Stimulated activated CD8-positive, alpha-beta memory T cell treated with anti-CD3 and anti-CD28 coated beads, Interleukin-12 subunit alpha, Interleukin-12 subunit beta, amount 100 ng/mL, for 1 hour (primary cell): ENCODE results near the gene NGRN.
"Not testable (repeated sequence)": the region's sequence is repeated elsewhere in the genome, so short reads cannot be mapped to it uniquely, and the experiment has no call there.

Experiments
- DNase-seq: peaks from one replicate; pipeline ENCODE4 v3.0.0-alpha.2; 2020; ENCODE audit warnings: low read depth

The NGRN gene

DNA sequence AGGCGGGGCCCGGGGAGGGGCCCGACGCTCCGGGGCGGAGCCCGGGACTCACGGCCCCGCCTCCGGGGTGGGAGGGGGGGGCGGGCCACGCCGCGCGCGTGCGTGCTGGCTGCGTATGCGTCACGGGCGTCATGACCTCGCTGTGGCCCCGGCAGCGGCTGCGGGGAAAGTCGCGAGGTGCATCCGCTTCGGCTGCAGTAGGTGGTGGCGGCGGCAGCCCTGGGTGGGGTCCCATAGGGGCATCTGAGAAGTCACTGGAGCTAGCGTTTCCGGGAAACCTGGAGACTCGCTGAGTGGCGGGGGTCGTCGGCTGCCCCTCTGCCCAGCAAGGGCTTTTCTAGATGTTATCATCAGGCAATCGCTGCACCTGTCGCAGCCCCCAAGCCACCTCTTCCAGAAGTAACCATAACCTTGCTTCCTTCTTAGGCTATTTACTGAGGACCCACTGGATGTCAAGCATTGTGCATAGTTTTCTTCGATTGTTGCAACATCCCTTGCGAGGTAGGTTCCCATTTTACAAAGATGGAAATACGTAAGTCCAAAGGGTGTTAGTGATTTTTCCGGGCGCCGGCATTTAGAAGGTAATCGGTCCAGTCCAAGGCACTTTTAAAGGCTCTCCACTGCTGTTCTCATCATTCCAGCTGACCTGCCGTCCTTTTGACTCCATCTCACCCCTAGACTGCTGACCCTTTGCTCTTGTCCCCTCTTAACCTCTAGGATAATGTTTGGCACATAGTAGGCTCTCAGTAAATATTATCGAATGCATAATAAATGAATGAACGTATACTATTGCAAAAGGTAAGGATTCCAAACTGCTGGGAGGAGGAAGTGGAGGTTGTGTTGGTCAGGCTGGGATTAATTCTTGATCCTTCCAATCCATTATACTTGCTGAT is 31.1 kb upstream of the NGRN start, which contains the start of gene GDPGP1:
Gene GDPGP1 (plus strand): TSS at position 114 of the 893 bp plus-strand sequence. CDS start 6,700 bp downstream, outside the sequence.
- no peak for DNase-seq

DNA sequence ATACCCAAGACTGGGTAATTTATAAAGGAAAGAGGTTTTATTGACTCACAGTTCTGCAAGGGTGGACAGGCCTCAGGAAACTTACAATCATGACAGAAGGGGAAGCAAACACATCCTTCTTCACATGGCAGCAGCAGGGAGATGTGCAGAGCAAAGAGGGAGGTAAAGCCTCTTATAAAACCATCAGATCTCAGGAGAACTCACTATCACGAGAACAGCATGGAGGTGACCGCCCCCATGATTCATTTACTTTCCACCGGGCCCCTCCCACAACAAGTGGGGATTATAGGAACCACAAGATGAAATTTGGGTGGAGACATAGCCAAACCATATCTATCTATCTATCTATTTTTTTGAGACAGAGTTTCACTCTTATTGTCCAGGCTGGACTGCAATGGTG is 26.1 kb upstream of the NGRN start:
- DNase-seq = no peak

DNA sequence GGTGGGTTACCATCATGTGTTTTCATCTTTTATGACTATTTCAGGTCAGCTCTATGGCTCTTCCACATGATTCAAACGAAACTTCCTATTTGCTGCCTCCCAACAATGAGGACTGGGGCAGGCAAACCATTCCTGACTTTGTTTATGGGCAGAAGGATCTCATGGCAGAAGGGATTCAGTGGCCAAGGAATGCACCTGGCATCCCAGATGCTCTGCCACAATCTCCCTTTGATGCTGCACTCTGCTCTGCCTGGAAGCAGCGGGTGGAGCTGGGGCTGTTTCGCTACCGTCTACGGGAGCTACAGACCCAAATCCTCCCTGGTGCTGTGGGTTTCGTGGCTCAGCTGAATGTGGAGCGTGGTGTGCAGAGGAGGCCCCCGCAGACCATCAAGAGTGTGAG is 24.6 kb upstream of the NGRN start:
- DNase-seq = no peak

DNA sequence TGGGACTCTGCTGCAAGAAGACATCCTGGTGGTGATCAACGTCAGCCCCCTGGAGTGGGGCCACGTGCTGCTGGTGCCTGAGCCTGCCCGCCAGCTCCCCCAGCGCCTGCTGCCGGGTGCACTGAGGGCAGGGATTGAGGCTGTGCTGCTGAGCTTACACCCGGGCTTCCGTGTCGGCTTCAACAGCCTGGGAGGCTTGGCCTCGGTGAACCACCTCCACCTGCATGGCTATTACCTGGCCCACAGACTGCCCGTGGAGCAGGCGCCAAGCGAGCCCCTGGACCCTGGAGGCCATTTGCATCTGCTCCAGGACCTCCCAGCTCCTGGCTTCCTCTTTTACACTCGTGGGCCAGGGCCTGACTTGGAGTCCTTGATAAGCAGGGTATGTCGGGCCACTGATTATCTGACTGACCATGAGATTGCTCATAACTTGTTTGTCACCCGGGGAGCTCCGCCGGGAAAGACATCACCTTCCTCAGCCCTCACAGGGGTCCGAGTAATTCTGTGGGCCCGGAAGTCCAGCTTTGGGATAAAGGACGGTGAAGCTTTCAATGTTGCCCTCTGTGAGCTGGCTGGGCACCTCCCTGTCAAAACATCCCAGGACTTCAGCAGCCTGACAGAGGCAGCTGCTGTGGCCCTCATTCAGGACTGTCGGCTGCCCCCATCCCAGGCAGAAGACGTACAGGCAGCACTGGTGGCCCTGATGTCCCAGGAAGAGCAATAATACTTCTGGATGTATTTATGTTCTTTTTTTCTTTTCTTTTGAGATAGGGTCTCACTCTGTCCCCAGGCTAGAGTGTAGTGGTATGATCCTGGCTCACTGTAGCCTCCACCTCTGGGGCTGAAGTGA is 23.9 kb upstream of the NGRN start:
- no peak for DNase-seq

DNA sequence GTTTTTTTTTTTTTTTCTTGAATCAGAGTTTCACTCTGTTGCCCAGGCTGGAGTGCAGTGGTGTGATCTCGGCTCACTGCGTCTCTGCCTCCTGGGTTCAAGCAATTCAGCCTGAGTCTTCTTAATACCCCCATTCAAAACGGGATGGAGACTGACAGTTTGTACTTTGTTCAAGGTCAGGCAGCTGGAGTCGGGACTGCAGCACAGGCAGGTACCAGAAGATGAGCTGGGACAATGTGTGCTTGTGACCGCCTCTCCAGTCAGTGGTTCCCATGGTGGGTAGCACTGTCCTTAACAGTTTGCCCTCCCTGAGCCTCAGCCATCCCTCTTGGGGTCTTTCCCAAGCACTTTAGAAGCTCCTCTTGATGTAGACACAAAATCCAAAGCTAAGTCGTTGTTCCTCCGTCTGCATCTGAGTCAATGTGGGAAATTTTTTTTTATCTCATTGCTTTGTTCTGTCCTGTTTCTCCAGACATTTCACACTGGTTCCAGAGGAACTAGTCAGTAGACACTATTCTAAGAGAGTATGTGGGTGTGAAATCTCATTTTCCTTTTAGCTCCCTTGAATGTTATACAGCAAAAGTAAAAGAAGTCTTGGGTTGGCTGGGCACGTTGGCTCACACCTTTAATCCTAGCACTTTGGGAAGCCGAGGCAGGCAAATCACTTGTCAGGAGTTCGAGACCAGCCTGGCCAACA is 21.4 kb upstream of the NGRN start:
- no peak for DNase-seq

DNA sequence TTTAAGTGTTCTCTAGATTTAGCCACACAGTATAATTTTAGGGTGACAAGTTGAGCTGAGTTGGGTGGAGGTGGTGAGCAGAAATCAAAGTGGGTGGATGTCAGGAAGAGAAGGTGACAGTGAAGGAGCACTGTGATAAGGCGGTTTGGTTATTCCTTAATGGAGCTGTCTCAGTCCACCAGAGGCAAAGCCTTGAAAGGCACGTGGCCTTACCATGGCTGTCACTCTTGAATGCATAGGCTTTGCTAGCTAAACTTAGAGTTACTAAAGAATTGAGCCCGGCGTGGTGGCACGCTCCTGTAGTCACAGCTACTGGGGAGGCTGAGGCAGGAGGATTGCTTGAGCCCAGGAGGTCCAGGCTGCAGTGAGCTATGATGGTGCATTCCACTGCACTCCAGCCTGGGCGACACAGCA is 16.7 kb upstream of the NGRN start:
- DNase-seq = no peak

DNA sequence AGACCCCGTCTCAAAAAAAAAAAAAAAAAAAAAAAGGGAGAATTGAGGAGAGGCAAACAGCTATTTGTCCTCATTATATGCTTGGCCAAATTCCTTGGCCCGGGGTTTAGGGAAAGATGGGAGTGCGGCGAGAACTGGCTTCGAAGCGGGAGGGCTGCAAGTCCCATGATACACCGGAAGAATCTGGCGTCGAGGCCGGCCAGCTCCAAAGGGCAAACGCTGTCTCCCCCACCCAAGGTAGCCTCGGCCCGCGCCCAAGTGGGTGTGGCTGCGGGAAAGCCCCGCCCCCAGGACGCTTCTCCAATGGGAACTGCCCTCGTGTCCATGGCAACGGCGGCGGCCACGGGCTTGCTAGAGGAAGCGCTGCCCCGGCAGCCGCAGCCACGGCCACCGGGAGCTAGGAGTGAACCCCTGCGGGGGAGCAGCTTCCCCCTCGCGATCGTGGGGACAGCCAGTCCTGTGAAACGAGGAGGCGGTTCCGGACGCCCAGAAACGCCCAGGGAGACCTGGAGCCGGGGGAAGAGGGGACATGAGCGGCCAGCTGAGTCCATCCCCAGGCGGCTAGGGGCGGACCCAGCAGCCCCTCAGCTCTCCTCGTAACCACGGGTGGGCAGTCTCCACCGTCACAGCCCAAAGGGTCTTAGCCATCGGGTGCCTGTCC is 16.1 kb upstream of the NGRN start, which contains the start of gene TTLL13:
Gene TTLL13 (plus strand): TSS at position 354 of the 661 bp plus-strand sequence. CDS start 1,075 bp downstream, outside the sequence.
- DNase-seq = peak; percentile 62

DNA sequence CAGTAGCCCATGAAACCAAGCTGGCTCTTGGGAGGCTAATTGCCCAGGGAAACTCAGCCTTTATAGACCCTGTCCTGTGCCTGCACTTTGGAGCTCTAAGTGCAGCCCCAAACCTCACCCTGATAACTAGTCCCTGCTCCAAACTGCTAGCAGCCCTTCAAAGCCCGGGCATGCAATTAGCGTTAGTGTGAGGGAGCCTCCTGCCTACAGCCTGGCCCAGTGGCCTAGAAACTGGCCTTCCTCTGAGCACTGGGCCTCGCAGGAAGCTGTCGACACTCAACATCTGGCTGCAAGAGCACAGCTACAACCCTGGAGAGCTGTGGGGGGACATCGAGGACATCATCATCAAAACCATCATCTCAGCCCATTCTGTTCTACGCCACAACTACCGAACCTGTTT is 7.7 kb upstream of the NGRN start:
- DNase-seq = no peak

DNA sequence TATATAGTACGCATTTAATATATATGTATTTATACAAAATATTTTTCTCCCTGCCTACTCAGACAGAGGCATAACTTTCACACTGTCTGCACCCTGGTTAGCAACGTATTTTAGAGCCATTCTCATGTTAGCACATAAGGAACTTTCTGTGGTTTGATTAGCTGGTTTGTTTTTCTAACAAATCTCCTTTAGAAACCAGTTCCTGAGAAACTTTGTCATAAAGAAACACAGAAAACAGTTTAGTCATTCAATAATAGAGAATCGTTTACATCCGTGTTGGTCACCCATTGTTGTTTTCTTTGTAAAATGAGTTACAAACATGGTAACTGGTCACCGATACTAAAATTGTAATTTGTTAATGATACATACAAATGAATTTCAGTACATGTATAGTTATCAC is 5.9 kb upstream of the NGRN start:
- no peak for DNase-seq

DNA sequence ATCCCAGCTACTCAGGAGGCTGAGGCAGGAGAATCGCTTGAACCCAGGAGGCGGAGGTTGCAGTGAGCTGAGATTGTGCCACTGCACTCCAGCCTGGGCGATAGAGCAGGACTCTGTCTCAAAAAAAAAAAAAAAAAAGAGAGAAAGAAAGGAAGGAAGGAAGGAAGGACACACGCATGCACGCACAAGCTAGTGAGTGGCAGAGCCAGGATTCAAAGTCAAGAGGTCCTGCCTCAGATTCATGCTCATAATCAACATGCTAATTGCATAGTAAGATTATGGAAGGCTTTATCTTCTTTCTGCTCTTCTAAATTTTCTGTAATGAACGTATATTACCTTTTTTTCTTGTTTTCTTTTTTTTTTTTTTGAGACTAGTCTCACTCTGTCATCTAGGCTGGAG is 4.7 kb upstream of the NGRN start:
- not testable (repeated sequence) for DNase-seq

DNA sequence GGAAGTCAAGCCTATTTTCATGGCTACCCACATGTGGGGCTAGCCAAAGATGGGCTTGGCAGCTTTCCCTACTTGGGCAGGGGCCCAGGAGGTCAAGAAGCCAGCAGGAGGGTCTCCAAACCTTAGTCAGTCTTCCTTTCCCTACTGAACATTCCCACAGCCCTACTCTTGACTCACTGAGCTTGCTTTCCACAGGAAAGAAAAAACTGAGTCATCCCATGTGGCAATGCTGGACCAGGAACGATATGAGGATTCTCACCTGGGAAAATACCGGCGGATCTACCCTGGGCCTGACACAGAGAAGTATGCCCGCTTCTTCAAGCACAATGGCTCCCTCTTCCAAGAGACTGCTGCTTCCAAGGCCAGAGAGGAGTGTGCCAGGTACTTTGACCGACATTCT is 3.7 kb upstream of the NGRN start:
- no peak for DNase-seq

DNA sequence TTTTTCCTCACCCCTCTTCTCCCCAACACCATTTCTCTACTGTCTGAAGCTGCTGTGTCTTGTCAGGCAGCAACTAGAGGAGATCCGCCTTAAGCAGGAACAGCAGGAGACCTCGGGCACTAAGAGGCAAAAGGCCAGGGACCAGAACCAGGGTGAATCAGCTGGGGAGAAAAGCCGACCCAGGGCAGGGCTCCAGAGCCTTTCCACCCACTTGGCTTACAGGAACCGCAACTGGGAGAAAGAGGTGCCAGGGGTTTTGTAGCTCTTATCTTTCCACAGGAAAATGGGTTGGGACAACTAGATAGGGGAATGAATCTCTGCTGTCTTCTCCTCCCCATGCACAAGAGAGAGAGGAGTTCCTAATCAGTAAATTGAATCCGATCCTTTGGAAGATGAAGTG is 3.0 kb upstream of the NGRN start:
- DNase-seq = no peak

DNA sequence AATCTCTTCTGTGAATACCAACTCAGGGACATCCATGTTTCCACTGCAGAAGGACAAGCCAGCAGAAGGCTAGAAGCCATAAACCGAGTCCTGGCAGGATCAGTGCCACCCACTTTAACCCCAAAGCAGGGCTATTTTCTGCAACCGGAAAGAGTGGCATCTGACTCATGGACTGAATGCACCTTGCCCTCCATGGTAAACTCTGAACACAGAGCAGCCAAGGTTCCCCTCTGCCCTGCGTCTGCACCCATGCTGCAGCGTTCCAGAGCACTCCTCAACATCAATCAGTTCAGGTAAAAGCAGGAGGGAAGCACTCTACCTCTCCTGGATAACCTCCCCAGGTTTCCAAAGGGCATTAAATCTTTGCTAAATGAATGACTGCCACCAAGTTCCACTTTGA is 801 bp upstream of the NGRN start:
- no peak for DNase-seq

DNA sequence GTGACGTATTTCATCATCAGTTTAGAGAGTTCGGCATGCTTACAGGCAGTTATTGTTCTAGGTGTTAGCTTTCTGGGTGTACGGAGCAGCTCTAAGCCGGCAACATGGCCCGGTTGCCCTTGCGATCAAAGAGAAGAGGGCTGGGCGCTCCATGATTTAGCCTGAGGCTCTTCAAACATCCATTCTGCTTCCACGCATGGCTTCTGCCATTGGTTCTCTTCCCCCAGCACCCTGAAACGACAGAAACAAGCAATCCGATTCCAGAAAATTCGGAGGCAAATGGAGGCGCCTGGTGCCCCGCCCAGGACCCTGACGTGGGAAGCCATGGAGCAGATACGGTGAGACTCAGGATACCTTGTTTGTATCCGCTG is 574 bp downstream of the NGRN start:
- no peak for DNase-seq

DNA sequence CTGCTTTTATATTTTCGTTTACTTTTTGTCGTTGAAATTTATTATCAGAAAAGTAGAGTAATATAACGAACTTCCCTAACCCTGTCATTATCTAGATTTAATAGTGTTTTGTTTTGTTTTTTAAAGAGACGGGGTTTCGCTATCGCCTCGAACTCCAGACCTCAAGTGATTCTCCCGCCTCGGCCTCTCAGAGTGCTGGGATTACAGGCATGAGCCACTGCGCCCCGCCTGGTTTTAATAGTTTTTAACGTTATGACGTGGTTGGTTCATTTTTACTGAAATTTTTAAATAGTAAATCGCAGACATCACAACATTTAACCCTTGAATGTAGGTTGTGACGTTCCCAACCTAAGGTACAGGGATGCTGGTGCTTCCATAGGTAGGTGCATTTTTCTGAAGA is 1.0 kb downstream of the NGRN start:
- no peak for DNase-seq

DNA sequence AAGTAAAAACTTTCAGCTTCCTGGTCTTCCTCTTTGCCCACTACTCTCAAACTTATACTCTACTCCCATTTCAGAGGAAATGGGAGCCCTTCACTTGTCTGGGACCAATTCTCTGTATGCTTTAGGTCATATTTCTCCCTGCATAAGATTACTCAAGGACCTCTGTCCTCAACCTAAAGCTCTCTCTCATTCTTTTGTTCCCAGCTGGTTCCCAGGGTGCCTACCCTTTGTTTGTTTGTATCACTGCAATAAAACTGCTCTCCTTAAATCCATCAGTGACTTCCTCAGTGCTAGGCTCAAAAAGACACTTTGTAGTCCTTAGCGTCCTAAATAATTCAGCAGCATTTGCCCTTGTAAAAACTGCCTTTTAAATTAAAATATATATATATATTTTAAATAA is 2.9 kb downstream of the NGRN start:
- no peak for DNase-seq

DNA sequence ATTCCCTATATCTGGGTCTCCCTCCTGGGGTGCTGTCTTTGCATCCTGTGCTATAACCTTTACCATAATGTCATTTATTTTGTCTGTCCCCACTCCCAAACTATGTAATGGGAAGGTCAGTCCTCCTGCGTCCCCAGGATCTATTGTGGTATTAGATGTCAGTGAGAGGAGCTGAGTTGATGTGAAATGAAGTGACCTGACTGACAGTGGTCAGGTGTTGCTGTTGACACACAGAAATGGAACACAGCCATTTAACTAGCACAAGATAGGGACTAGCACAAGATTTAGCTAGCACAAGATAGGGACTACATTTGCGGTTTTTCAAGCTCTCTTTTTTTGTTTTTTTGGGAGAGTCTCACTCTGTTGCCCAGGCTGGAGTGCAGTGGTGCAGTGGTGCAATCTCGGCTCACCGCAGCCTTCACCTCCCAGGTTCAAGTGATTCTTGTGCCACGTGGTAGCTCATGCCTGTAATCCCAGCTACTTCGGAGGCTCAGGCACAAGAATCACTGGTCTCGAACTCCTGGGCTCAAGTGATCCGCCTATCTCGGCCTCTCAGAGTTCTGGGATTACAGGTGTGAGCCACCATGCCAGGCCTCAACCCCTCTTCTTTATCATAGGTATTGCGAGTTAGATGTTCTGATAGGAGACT is 5.2 kb downstream of the NGRN start:
- no peak for DNase-seq

DNA sequence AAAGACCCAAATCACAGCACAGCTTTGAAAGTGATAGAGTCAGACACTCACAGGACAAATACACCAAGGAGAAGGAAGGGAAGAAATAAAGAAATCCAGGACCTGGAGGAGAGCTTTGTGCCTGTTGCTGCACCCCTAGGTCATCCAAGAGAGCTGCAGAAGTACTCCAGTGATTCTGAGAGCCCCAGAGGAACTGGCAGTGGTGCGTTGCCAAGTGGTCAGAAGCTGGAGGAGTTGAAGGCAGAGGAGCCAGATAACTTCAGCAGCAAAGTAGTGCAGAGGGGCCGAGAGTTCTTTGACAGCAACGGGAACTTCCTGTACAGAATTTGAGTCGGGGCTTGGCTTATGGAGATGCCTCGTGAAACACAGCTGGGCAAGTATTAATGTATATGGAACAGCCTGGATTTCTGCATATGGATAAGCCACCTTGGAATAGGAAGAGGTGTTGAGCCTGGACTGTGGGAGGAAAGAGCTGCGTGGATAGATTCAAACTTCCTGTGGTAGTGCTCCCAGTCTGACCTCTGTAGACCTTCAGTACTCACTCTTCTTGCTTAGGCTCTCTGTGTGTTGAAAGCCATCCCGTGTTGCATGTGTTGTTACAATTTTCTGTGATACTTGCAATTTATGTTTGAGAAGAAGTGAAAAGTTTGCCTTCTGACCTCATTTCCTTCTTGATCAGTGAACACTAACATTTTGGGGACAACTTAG is 6.1 kb downstream of the NGRN start:
- DNase-seq = no peak

DNA sequence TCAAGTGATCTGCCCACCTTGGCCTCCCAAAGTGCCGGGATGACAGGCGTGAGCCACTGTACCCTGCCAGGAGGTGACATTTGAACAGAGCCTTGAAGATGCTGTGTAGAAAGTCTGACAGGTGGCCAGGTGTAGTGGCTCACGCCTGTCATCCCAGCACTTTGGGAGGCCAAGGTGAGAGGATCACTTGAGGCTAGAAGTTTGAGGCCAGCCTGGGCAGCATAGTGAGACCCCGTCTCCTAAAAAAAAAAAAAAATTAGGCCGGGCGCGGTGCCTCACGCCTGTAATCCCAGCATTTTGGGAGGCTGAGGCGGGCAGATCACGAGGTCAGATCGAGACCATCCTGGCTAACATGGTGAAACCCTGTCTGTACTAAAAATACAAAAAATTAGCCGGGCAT is 13.0 kb downstream of the NGRN start:
- DNase-seq = not testable (repeated sequence)

DNA sequence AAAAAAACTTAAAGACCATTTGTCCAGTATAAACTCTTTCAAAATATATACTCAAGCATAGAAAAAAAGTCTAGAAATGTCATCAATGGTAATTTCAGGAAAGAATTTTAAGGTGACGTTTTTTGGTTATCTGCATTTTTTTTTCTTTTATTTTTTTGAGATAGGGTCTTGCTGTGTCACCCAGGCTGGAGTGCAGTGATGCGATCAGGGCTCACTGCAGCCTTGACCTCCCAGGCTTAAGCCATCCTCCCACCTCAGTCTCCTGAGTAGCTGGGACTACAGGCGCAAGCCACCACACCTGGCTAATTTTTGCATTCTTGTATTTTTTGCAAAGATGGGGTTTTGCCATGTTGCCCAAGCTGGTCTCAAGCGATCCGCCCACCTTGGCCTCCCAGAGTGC is 15.3 kb downstream of the NGRN start:
- DNase-seq = not testable (repeated sequence)

DNA sequence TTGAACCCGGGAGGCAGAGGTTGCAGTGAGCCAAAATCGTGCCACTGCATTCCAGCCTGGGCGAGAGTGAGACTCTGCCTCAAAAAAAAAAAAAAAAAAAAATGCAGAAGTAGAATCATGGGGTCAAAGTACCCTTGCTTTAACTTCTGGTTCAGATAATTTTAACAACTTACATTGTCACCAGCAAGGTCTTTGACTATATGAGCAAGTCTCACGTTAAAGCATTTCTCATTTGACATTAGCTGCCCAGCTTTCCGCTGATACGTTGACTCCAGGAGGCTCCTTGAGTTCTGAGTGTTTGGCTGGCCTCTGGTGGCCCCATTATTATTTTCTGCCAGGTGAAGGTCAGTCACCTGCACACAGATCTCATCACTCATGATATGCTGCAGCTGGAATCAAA is 16.2 kb downstream of the NGRN start:
- DNase-seq = not testable (repeated sequence)
